ENCODE results near the gene EPC2.

DNA sequence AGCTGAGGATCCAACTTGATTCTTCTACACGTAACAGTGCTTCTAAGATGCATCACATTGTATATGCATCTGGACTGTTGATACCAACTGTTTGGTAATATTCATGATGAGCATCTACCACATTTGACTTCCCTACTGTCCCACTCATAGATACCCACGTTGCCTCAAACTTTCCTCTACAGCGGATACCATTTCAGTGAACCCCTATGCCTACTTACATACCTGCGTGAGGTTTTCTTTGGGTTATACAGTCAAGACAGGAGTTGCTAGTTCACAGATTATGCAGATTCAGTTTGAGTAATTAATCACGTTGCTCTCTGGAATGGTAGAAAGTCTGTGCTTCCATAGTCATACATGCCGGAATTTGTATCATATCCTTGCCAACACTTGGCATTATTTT is 40.0 kb downstream of the EPC2 start:
- TF ChIP-seq, protein P1, sequence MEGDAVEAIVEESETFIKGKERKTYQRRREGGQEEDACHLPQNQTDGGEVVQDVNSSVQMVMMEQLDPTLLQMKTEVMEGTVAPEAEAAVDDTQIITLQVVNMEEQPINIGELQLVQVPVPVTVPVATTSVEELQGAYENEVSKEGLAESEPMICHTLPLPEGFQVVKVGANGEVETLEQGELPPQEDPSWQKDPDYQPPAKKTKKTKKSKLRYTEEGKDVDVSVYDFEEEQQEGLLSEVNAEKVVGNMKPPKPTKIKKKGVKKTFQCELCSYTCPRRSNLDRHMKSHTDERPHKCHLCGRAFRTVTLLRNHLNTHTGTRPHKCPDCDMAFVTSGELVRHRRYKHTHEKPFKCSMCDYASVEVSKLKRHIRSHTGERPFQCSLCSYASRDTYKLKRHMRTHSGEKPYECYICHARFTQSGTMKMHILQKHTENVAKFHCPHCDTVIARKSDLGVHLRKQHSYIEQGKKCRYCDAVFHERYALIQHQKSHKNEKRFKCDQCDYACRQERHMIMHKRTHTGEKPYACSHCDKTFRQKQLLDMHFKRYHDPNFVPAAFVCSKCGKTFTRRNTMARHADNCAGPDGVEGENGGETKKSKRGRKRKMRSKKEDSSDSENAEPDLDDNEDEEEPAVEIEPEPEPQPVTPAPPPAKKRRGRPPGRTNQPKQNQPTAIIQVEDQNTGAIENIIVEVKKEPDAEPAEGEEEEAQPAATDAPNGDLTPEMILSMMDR (IDR thresholded peaks at IDR 0.05; ENCODE audit: insufficient read depth, low read length): no peak
- TF ChIP-seq, protein P2, sequence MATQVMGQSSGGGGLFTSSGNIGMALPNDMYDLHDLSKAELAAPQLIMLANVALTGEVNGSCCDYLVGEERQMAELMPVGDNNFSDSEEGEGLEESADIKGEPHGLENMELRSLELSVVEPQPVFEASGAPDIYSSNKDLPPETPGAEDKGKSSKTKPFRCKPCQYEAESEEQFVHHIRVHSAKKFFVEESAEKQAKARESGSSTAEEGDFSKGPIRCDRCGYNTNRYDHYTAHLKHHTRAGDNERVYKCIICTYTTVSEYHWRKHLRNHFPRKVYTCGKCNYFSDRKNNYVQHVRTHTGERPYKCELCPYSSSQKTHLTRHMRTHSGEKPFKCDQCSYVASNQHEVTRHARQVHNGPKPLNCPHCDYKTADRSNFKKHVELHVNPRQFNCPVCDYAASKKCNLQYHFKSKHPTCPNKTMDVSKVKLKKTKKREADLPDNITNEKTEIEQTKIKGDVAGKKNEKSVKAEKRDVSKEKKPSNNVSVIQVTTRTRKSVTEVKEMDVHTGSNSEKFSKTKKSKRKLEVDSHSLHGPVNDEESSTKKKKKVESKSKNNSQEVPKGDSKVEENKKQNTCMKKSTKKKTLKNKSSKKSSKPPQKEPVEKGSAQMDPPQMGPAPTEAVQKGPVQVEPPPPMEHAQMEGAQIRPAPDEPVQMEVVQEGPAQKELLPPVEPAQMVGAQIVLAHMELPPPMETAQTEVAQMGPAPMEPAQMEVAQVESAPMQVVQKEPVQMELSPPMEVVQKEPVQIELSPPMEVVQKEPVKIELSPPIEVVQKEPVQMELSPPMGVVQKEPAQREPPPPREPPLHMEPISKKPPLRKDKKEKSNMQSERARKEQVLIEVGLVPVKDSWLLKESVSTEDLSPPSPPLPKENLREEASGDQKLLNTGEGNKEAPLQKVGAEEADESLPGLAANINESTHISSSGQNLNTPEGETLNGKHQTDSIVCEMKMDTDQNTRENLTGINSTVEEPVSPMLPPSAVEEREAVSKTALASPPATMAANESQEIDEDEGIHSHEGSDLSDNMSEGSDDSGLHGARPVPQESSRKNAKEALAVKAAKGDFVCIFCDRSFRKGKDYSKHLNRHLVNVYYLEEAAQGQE (IDR thresholded peaks at IDR 0.05; ENCODE audit: insufficient replicate concordance, low read depth): no peak
- no peak for TF ChIP-seq GABPA (IDR thresholded peaks at IDR 0.05; ENCODE audit: low read depth)

All from HL-60 (cell line).